RPMI8226 (cell line): ENCODE results near the gene KRTAP24-1.

Experiments used
- DNase-seq: peaks from one replicate; pipeline ENCODE4 v3.0.0-alpha.2; 2015

The KRTAP24-1 gene

DNA sequence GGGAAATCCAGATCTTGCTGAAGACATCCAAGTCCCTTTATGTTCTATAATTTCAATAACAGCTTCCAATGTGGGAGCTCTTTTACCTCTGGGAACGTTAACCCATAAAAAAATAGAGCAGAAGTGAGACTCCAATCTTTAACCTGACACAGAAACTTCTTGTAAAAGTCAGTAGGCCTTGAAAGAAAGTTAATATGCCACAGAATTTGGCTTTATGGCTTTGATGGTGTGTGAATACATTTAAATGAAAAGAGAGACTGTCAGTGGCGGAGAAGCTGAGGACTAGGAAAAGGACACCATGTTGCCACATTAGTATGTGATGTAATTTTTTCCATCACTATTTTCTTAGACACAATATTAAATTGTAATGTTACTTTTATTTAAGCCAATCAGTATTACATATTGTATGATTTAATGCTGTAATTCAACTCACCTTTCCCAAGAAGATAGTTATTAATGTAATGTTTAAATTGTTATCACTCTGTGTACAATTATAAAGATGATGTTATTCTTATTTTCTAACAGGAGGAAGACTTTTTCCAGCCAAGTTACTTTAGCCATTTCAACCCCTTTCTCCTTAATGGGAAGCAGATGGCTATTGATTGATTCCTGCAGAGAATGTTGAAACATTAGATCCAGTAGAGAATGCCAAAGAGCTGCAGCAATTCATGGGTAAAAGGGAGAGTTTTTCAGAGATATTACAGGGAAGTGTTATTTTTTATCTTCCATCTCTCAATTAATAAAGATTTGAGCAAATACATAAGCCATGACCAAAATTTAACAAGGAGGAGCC lies 49.3 kb downstream of the KRTAP24-1 start:
- DNase-seq: no peak

DNA sequence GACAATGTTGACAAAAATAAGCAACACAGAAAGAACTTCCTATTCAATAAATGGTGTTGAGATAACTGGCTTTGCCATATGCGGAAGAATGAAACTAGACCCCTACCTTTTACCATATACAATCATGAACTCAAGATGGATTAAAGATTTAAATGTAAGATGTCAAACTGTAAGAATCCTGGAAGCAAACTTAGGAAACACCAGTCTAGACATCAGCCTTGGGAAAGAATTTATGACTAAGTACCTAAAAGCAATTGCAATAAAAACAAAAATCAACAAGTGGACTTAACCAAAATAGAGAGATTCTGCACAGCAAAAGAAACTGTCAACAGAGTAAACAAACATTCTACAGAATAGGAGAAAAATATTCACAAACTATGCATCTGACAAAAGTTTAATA lies 50.7 kb downstream of the KRTAP24-1 start:
- DNase-seq: no peak
